Measurements from ENCODE around the gene CA6.
"Not testable (repeated sequence)": the region's sequence is repeated elsewhere in the genome, so short reads cannot be mapped to it uniquely, and the experiment has no call there.

Gene CA6

GRCh38 chr1:8926707-8927694 lies 18.7 kb upstream of the CA6 start:
- ATAC-seq = no peak

GRCh38 chr1:8930116-8930515 lies 15.6 kb upstream of the CA6 start:
- TF ChIP-seq SNAI2 (CRISPR knock-in tag; IDR thresholded peaks at IDR 0.05) (no peak), CSRNP3 (CRISPR knock-in tag; IDR thresholded peaks at IDR 0.05) (no peak), ISL1 (CRISPR knock-in tag; IDR thresholded peaks at IDR 0.05) (no peak), POU6F1 (CRISPR knock-in tag; IDR thresholded peaks at IDR 0.05; ENCODE audit: borderline replicate concordance, low read depth) (no peak), ZNF565 (CRISPR knock-in tag; conservative IDR thresholded peaks at IDR 0.05; ENCODE audit: low read depth) (no peak), CSDC2 (CRISPR knock-in tag; IDR thresholded peaks at IDR 0.05) (no peak), ZNF70 (CRISPR knock-in tag; IDR thresholded peaks at IDR 0.05) (no peak), PATZ1 (CRISPR knock-in tag; IDR thresholded peaks at IDR 0.05; ENCODE audit: borderline replicate concordance) (no peak), CREB5 (CRISPR knock-in tag; IDR thresholded peaks at IDR 0.05; ENCODE audit: low read depth) (no peak), ZFP3 (CRISPR knock-in tag; IDR thresholded peaks at IDR 0.05) (no peak), TCF4 (CRISPR knock-in tag; IDR thresholded peaks at IDR 0.05; ENCODE audit: borderline replicate concordance) (no peak), ZNF8 (CRISPR knock-in tag; IDR thresholded peaks at IDR 0.05) (no peak), TSHZ2 (CRISPR knock-in tag; IDR thresholded peaks at IDR 0.05) (no peak), OSR1 (CRISPR knock-in tag; IDR thresholded peaks at IDR 0.05) (no peak), ZFP30 (CRISPR knock-in tag; IDR thresholded peaks at IDR 0.05) (no peak), GLIS3 (CRISPR knock-in tag; IDR thresholded peaks at IDR 0.05) (no peak)
- ATAC-seq = no peak

More at GRCh38 chr1:8926707-8927694, 18.7 kb upstream of the CA6 start:
- no peak for TF ChIP-seq ZFP30 (CRISPR knock-in tag; IDR thresholded peaks at IDR 0.05)
- TF ChIP-seq OSR1 (CRISPR knock-in tag; IDR thresholded peaks at IDR 0.05) = no peak
- TF ChIP-seq ZC3H10 (CRISPR knock-in tag; IDR thresholded peaks at IDR 0.05) = no peak
- no peak for TF ChIP-seq RARB (CRISPR knock-in tag; IDR thresholded peaks at IDR 0.05)
- no peak for TF ChIP-seq ZFP3 (CRISPR knock-in tag; IDR thresholded peaks at IDR 0.05)
- no peak for TF ChIP-seq PATZ1 (CRISPR knock-in tag; IDR thresholded peaks at IDR 0.05; ENCODE audit: borderline replicate concordance)
- TF ChIP-seq POU6F1 (CRISPR knock-in tag; IDR thresholded peaks at IDR 0.05; ENCODE audit: borderline replicate concordance, low read depth) = no peak
- TF ChIP-seq ZNF565 (CRISPR knock-in tag; conservative IDR thresholded peaks at IDR 0.05; ENCODE audit: low read depth) = no peak
- TF ChIP-seq ARNTL (CRISPR knock-in tag; IDR thresholded peaks at IDR 0.05; ENCODE audit: borderline replicate concordance, low read depth) = no peak
- TF ChIP-seq SNAI2 (CRISPR knock-in tag; IDR thresholded peaks at IDR 0.05) = no peak

GRCh38 chr1:8937051-8937450 lies 8.6 kb upstream of the CA6 start:
- not testable (repeated sequence) for ATAC-seq

All from SK-N-SH treated with all-trans-retinoic acid at 6 μM for 48 hours (cell line).